Panc1 (cell line): ENCODE measurements around the gene MAST4. TPM values are rescaled to one million over a fixed set of nuclear protein-coding genes. Genes with fewer than 3 reads are reported as not detected.

ENCODE experiments used
- ATAC-seq: fragments of 200-7000 bp; cut with Tn5 transposase; 2 replicates; pipeline ENCODE4 v1.9.1; 2020; ENCODE audit warnings: mild to moderate bottlenecking, moderate library complexity
- BruUV-seq: library from RNA; stranded (reverse); fragments of 400-500 nt; replicated peaks from 2 replicates; lab custom pipeline; 2021; lab: Mats Ljungman, UMichigan
- CTCF ChIA-PET: fragments of 300-600 bp; sonication (Branson Sonifier 250); formaldehyde crosslinking; loops from one replicate; lab custom pipeline; 2022; ENCODE audit warnings: antibody characterized with exemption; lab: Charles Lee
- POLR2A ChIA-PET: fragments of 300-600 bp; sonication (Branson Sonifier 250); formaldehyde crosslinking; loops from one replicate; lab custom pipeline; 2022; ENCODE audit warnings: antibody characterized with exemption; lab: Charles Lee
- DNase-seq: peaks from one replicate; pipeline ENCODE4 v3.0.0-alpha.2; 2010; ENCODE audit warnings: low read depth, low spot score
- H3K27ac ChIP-seq: 2 replicates; pipeline ENCODE4 v1.5.1; 2011; ENCODE audit warnings: mild to moderate bottlenecking, low read length, inconsistent platforms
- H3K27me3 ChIP-seq: fragments of 200-500 bp; sonication (Bioruptor generic); 2 replicates; pipeline ENCODE4 v1.6.0; 2014; ENCODE audit warnings: low read length, inconsistent platforms; ENCODE audit not compliant: control insufficient read depth, insufficient read depth
- H3K36me3 ChIP-seq: fragments of 200-500 bp; sonication (Bioruptor generic); 2 replicates; pipeline ENCODE4 v1.5.1; 2014; ENCODE audit warnings: inconsistent platforms, mild to moderate bottlenecking, low read length, moderate library complexity; ENCODE audit not compliant: control insufficient read depth, insufficient read depth
- H3K4me1 ChIP-seq: 2 replicates; pipeline ENCODE4 v1.5.1; 2011; ENCODE audit warnings: inconsistent platforms, mild to moderate bottlenecking, low read length, moderate library complexity; ENCODE audit not compliant: control insufficient read depth, insufficient read depth
- H3K4me3 ChIP-seq, 2 experiments: 2 replicates each; pipeline ENCODE4 v1.5.1; 2011 to 2012; ENCODE audit warnings: low read depth in 2 of 2, low read length in 2 of 2, mild to moderate bottlenecking in 2 of 2, inconsistent platforms in 1 of 2, moderate library complexity in 1 of 2
- H3K9me3 ChIP-seq: fragments of 200-500 bp; sonication (Bioruptor generic); 2 replicates; pipeline ENCODE4 v1.5.1; 2014; ENCODE audit warnings: low read depth, mild to moderate bottlenecking, inconsistent platforms, low read length, moderate library complexity; ENCODE audit not compliant: control insufficient read depth, insufficient read depth
- POLR2AphosphoS5 ChIP-seq: IDR thresholded peaks from 2 replicates; pipeline ENCODE4 v1.6.1; 2012; ENCODE audit warnings: mild to moderate bottlenecking, low read depth, low read length, moderate library complexity
- REST ChIP-seq, 2 experiments: IDR thresholded peaks; 2 replicates each; pipeline ENCODE4 v1.6.1; 2011 to 2012; ENCODE audit warnings: low read depth in 2 of 2, control low read depth in 1 of 2, low read length in 1 of 2, mild to moderate bottlenecking in 1 of 2, moderate library complexity in 1 of 2; ENCODE audit not compliant: insufficient read depth in 1 of 2
- SIN3A ChIP-seq: IDR thresholded peaks from 2 replicates; pipeline ENCODE4 v1.6.1; 2012; ENCODE audit warnings: low read depth, mild to moderate bottlenecking, low read length, moderate library complexity, borderline replicate concordance; ENCODE audit not compliant: insufficient read depth
- TCF7L2 ChIP-seq: IDR thresholded peaks from 2 replicates; pipeline ENCODE4 v1.6.1; 2011; ENCODE audit warnings: mild to moderate bottlenecking, low read depth, low read length, inconsistent platforms
- in situ Hi-C: cut with HindIII; loops from 2 replicates; pipeline ENCODE4 v1.10.0; 2016; ENCODE audit warnings: low sequenced_read_pairs, low pct_unique_long_range_greater_than_20kb
- intact Hi-C: fragments of 100-400 bp; cut with micrococcal nuclease; formaldehyde crosslinking; loops from one replicate; pipeline ENCODE4 v1.10.0; 2022; ENCODE audit not compliant: unreplicated experiment
- total RNA-seq: library from RNA; stranded (reverse); gene quantifications from one replicate; pipeline ENCODE4 v1.2.1, GENCODE V29; 2021; ENCODE audit not compliant: unreplicated experiment
- TF ChIP-seq, protein P1 (sequence below): fragments of 450-650 bp; IDR thresholded peaks from 2 replicates; pipeline ENCODE4 v1.5.1; 2017; ENCODE audit warnings: mild to moderate bottlenecking

The MAST4 gene
- total RNA-seq, 1 experiment from 2014 or later = 1.8 TPM

GRCh38 chr5:67196537-67197059 lies 600.4 kb downstream of the MAST4 start, which contains the start of gene CD180:
Gene CD180 (minus strand): TSS chr5:67196799. CDS start chr5:67196641, 158 bp downstream.
- H3K4me3 ChIP-seq = no peak within 1 kb of the TSS
- DNase-seq (no peak), ATAC-seq (no peak)
- intact Hi-C loops (no loop called here), in situ Hi-C loops (no loop called here)
- no peaks in the 10 kb centered on the region for H3K4me1 ChIP-seq
- ChIA-PET POLR2A (no interaction called here), CTCF (interaction anchor here (0.7 kb wide), 1 partner anchor 1878 kb away, joined by 11 read pairs; no protein-coding TSS in a partner anchor)
- TF ChIP-seq, protein P1, sequence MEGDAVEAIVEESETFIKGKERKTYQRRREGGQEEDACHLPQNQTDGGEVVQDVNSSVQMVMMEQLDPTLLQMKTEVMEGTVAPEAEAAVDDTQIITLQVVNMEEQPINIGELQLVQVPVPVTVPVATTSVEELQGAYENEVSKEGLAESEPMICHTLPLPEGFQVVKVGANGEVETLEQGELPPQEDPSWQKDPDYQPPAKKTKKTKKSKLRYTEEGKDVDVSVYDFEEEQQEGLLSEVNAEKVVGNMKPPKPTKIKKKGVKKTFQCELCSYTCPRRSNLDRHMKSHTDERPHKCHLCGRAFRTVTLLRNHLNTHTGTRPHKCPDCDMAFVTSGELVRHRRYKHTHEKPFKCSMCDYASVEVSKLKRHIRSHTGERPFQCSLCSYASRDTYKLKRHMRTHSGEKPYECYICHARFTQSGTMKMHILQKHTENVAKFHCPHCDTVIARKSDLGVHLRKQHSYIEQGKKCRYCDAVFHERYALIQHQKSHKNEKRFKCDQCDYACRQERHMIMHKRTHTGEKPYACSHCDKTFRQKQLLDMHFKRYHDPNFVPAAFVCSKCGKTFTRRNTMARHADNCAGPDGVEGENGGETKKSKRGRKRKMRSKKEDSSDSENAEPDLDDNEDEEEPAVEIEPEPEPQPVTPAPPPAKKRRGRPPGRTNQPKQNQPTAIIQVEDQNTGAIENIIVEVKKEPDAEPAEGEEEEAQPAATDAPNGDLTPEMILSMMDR = no peak
- no peak for TF ChIP-seq REST (IDR thresholded peaks at IDR 0.05; ENCODE audit: insufficient read depth in 1 of 2, low read depth in 2 of 2, low read length in 1 of 2)
- TF ChIP-seq SIN3A = no peak
- BruUV-seq = no TSS peak
- H3K27me3 ChIP-seq = no peaks in the 10 kb centered on the region
- no peak within 1 kb of the TSS for H3K27ac ChIP-seq
- no peaks in the 10 kb centered on the region for H3K36me3 ChIP-seq
- H3K9me3 ChIP-seq = no peaks in the 10 kb centered on the region

DNA sequence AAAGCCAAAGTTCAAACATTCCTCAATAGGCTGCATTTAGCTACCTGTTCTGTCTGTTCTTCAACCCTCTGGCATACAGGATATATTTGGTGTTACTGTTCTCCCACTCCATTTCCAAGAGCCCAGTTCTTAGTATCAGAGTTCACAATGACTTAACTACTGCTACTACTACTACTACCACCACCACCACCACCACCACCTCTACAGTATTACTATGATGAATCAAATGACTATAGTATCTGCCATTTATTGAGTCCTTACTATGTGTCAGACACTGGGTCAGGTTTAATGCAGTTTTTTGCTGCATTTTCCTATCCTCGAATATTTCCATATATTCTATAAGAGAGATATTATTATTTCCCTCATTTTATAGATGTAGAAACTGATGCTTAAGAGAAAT lies 601.3 kb downstream of the MAST4 start:
- intact Hi-C loops = no loop called here
- POLR2A ChIA-PET = no interaction called here
- no TSS peak for BruUV-seq
- H3K9me3 ChIP-seq = no peaks in the 10 kb centered on the region
- TF ChIP-seq, protein P1 = no peak
- TF ChIP-seq SIN3A (no peak), TCF7L2 (no peak), REST (IDR thresholded peaks at IDR 0.05; ENCODE audit: insufficient read depth in 1 of 2, low read depth in 2 of 2, low read length in 1 of 2) (no peak), POLR2AphosphoS5 (no peak)
- in situ Hi-C loops = no loop called here
- H3K27ac ChIP-seq = no peak overlapping the region
- no peaks in the 10 kb centered on the region for H3K27me3 ChIP-seq
- H3K4me1 ChIP-seq = no peaks in the 10 kb centered on the region
- DNase-seq (no peak), ATAC-seq (no peak)
- H3K4me3 ChIP-seq = no peak overlapping the region
- H3K36me3 ChIP-seq = no peaks in the 10 kb centered on the region
- CTCF ChIA-PET = no interaction called here
